Ishikawa (cell line): ENCODE measurements around the gene INAFM2.

Experiments
- CEBPB ChIP-seq: IDR thresholded peaks from 2 replicates; pipeline ENCODE4 v1.6.1; 2012
- CREB1 ChIP-seq: IDR thresholded peaks from 2 replicates; pipeline ENCODE4 v1.6.1; 2012; ENCODE audit warnings: low read depth
- EGR1 ChIP-seq: IDR thresholded peaks from 2 replicates; pipeline ENCODE4 v1.6.1; 2012
- FOXM1 ChIP-seq: IDR thresholded peaks from 2 replicates; pipeline ENCODE4 v1.6.1; 2012; ENCODE audit warnings: low read depth, borderline replicate concordance
- MAX ChIP-seq: IDR thresholded peaks from 2 replicates; pipeline ENCODE4 v1.6.1; 2012
- RAD21 ChIP-seq: IDR thresholded peaks from 2 replicates; pipeline ENCODE4 v1.6.1; 2012; ENCODE audit warnings: low read depth
- REST ChIP-seq: IDR thresholded peaks from 2 replicates; pipeline ENCODE4 v1.6.1; 2012; ENCODE audit warnings: low read depth, mild to moderate bottlenecking
- TAF1 ChIP-seq: IDR thresholded peaks from 2 replicates; pipeline ENCODE4 v1.6.1; 2012; ENCODE audit warnings: low read depth, mild to moderate bottlenecking
- TEAD4 ChIP-seq: IDR thresholded peaks from 2 replicates; pipeline ENCODE4 v1.6.1; 2012
- USF1 ChIP-seq: IDR thresholded peaks from 2 replicates; pipeline ENCODE4 v1.6.1; 2012
- YY1 ChIP-seq: IDR thresholded peaks from 2 replicates; pipeline ENCODE4 v1.6.1; 2012; ENCODE audit warnings: low read depth

GRCh38 chr15:40307421-40308211 lies 15.9 kb upstream of the INAFM2 start, which contains the start of gene PLCB2:
- TF ChIP-seq REST (no peak), TEAD4 (no peak), CREB1 (no peak), TAF1 (no peak), USF1 (no peak), RAD21 (no peak), YY1 (no peak), FOXM1 (no peak), MAX (no peak), EGR1 (no peak), CEBPB (no peak)
